PC-9 (cell line): ENCODE data around the gene BCAS3. TPM values are rescaled to one million over a fixed set of nuclear protein-coding genes. Genes with fewer than 3 reads are reported as not detected.

Experiments used
- BruUV-seq: library from RNA; stranded (reverse); fragments of 400-500 nt; replicated peaks from 2 replicates; lab custom pipeline; 2021; lab: Mats Ljungman, UMichigan
- CTCF ChIA-PET: fragments of 300-600 bp; sonication (Branson Sonifier 250); formaldehyde crosslinking; loops from one replicate; lab custom pipeline; 2022; ENCODE audit warnings: antibody characterized with exemption; lab: Charles Lee
- POLR2A ChIA-PET: fragments of 300-600 bp; sonication (Branson Sonifier 250); formaldehyde crosslinking; loops from one replicate; lab custom pipeline; 2022; ENCODE audit warnings: antibody characterized with exemption; ENCODE audit not compliant: unreplicated experiment; lab: Charles Lee
- DNase-seq, 2 experiments: peaks; one replicate each; pipeline versions ENCODE4 v3.0.0 to v3.0.0-alpha.2; 2015 to 2022; ENCODE audit warnings: mixed read lengths in 1 of 2
- H2AFZ ChIP-seq: fragments of 200-600 bp; sonication (generic); 2 replicates; pipeline ENCODE4 v1.8.1; 2017; ENCODE audit warnings: antibody characterized with exemption
- H3F3A ChIP-seq: fragments of 200-600 bp; sonication (generic); 2 replicates; pipeline ENCODE4 v1.8.1; 2017; ENCODE audit warnings: antibody characterized with exemption, mild to moderate bottlenecking, low read depth; ENCODE audit not compliant: insufficient read depth
- H3K27ac ChIP-seq: fragments of 200-600 bp; sonication (generic); 2 replicates; pipeline ENCODE4 v1.6.1; 2016; ENCODE audit warnings: mixed run types
- H3K27me3 ChIP-seq: fragments of 200-600 bp; sonication (generic); 2 replicates; pipeline ENCODE4 v1.6.1; 2016; ENCODE audit warnings: low read depth, mixed run types; ENCODE audit not compliant: insufficient read depth
- H3K36me3 ChIP-seq: fragments of 200-600 bp; sonication (generic); 2 replicates; pipeline ENCODE4 v1.6.1; 2016; ENCODE audit warnings: low read depth, mixed run types
- H3K4me1 ChIP-seq: fragments of 200-600 bp; sonication (generic); replicated peaks from 2 replicates; pipeline ENCODE4 v1.6.1; 2016; ENCODE audit warnings: mixed run types; ENCODE audit not compliant: insufficient read depth
- H3K4me2 ChIP-seq: fragments of 200-600 bp; sonication (generic); 2 replicates; pipeline ENCODE4 v1.6.1; 2017; ENCODE audit warnings: mixed run types
- H3K4me3 ChIP-seq: fragments of 200-600 bp; sonication (generic); 2 replicates; pipeline ENCODE4 v1.6.1; 2016; ENCODE audit warnings: mixed run types
- H3K79me2 ChIP-seq: fragments of 200-600 bp; sonication (generic); 2 replicates; pipeline ENCODE4 v1.6.1; 2017; ENCODE audit warnings: low read depth, mixed run types
- H3K9me2 ChIP-seq: fragments of 200-600 bp; sonication (generic); 2 replicates; pipeline ENCODE4 v1.8.1; 2017; ENCODE audit warnings: mild to moderate bottlenecking; ENCODE audit not compliant: insufficient read depth
- H3K9me3 ChIP-seq: fragments of 200-600 bp; sonication (generic); 2 replicates; pipeline ENCODE4 v1.8.1; 2016; ENCODE audit warnings: low read depth; ENCODE audit not compliant: insufficient read depth
- H4K20me1 ChIP-seq: fragments of 200-600 bp; sonication (generic); 2 replicates; pipeline ENCODE4 v1.8.1; 2017; ENCODE audit not compliant: insufficient read depth
- CTCF ChIP-seq: fragments of 200-600 bp; sonication (generic); conservative IDR thresholded peaks from 2 replicates; pipeline ENCODE4 v1.6.1; 2017; ENCODE audit warnings: mixed run types, antibody characterized with exemption, mild to moderate bottlenecking, moderate library complexity
- EZH2 ChIP-seq: fragments of 200-600 bp; sonication (generic); IDR thresholded peaks from 2 replicates; pipeline ENCODE4 v1.8.0; 2017; ENCODE audit warnings: antibody characterized with exemption, low read depth
- intact Hi-C: fragments of 100-400 bp; cut with micrococcal nuclease; formaldehyde crosslinking; loops from one replicate; pipeline ENCODE4 v1.10.0; 2022; ENCODE audit not compliant: unreplicated experiment
- total RNA-seq: library from RNA; stranded (reverse); gene quantifications from 2 replicates; pipeline ENCODE4 v1.2.3, GENCODE V29; 2021

The BCAS3 gene
- total RNA-seq, 1 experiment from 2014 or later, result 26.0 TPM

DNA sequence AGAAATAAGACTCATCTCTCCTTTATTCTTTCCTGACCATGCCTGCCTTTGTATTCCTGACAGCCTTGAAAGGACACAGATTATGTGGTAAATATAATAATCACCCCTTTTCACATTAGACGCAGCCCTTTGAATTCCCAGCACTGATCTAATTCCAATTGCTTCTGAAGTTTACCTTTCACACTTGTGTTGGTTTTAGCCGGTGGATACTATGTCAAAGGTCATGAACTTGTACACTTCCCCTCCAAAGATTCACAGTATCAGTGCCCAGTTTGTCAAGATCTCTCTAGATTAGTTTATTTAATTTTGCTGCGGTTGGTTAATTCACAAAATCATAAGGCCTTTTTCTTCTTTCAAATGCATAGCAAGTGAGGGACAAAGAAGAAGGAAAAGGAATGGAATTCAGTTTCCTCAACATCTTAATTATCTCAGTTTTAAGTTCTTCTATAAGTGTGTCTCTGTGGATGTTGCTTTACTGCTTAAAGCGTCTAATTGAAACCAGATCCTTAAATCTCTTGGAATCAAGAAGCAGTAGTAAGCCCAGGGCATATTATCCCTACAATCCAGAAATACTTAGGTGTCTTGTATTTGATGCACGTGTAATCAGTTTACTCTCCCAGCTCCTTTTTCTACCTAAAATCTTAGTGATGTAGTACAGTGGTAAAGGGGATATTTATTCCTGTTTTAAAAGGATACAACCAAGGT lies 547.7 kb downstream of the BCAS3 start:
- intact Hi-C loops, result no loop called here
- Histone ChIP-seq H3K79me2 (no peaks in the 10 kb centered on the region), H3K9me2 (no peaks in the 10 kb centered on the region), H3F3A (no peaks in the 10 kb centered on the region), H3K4me2 (no peak overlapping the region), H2AFZ (no peak overlapping the region), H3K27ac (no peak overlapping the region), H3K9me3 (no peaks in the 10 kb centered on the region), H4K20me1 (no peaks in the 10 kb centered on the region; the same call in 1 of the 2 replicates), H3K36me3 (no peaks in the 10 kb centered on the region), H3K27me3 (no peaks in the 10 kb centered on the region), H3K4me3 (no peak overlapping the region), H3K4me1 (no peaks in the 10 kb centered on the region)
- ChIA-PET CTCF (no interaction called here), POLR2A (no interaction called here)
- TF ChIP-seq CTCF (no peak), EZH2 (no peak)
- DNase-seq, result no peak
- no TSS peak for BruUV-seq

DNA sequence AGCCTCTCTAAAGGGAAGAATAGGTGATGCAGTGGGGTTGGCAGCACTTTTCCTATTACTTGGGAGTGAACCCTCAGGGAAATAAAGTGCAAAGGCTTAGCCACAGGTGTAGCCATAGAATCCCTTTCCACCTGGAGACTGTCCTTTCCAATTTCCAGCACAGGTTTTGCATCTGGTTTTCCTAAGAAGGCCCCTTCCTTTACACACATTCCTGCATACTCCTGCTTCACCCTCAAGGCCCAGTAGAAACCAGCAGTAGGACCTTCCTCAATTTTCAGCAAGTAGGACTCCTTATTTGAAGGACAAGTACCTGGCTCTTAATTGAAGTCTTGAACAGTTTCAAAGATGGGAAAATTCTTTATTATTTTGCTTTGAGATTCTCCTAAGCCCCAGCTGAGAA lies 550.2 kb downstream of the BCAS3 start:
- no peaks in the 10 kb centered on the region for H3K79me2 ChIP-seq
- no peak for DNase-seq
- ChIA-PET CTCF (no interaction called here), POLR2A (no interaction called here)
- TF ChIP-seq EZH2 (no peak), CTCF (no peak)
- no peak overlapping the region for H3K27ac ChIP-seq
- H3F3A ChIP-seq, result no peaks in the 10 kb centered on the region
- H3K9me2 ChIP-seq, result no peaks in the 10 kb centered on the region; the same call in 1 of the 2 replicates
- intact Hi-C loops, result no loop called here
- H4K20me1 ChIP-seq, result no peaks in the 10 kb centered on the region
- H3K27me3 ChIP-seq, result no peaks in the 10 kb centered on the region
- no TSS peak for BruUV-seq
- no peaks in the 10 kb centered on the region for H3K4me1 ChIP-seq
- H2AFZ ChIP-seq, result no peak overlapping the region
- no peak overlapping the region for H3K4me3 ChIP-seq
- no peaks in the 10 kb centered on the region for H3K9me3 ChIP-seq
- no peak overlapping the region for H3K4me2 ChIP-seq
- H3K36me3 ChIP-seq, result no peaks in the 10 kb centered on the region

- ChIA-PET CTCF (no interaction called here), POLR2A (no interaction called here)
- H2AFZ ChIP-seq, result no peak overlapping the region
- H3K27ac ChIP-seq, result no peak overlapping the region
- H3K79me2 ChIP-seq, result no peaks in the 10 kb centered on the region
- DNase-seq, result no peak
- H3K9me2 ChIP-seq, result no peaks in the 10 kb centered on the region; the same call in 1 of the 2 replicates
- H3F3A ChIP-seq, result no peaks in the 10 kb centered on the region
- no peak overlapping the region for H3K4me3 ChIP-seq
- H3K27me3 ChIP-seq, result no peaks in the 10 kb centered on the region
- H4K20me1 ChIP-seq, result no peaks in the 10 kb centered on the region
- H3K36me3 ChIP-seq, result no peaks in the 10 kb centered on the region
- BruUV-seq, result no TSS peak
- H3K4me1 ChIP-seq, result 0 out of 2 replicates have a peak, but pooled peaks cover 2% of the 10 kb centered on the region
- H3K4me2 ChIP-seq, result no peak overlapping the region
- intact Hi-C loops, result no loop called here
- no peak for TF ChIP-seq CTCF
- no peak for TF ChIP-seq EZH2
- H3K9me3 ChIP-seq, result no peaks in the 10 kb centered on the region
These were observed 552.8 kb downstream of the BCAS3 start for GRCh38 chr17:61230461-61230860.
